Epidermal melanocyte (primary cell): ENCODE measurements around the gene SDK1.

Source experiments
- DNase-seq: peaks from one replicate; pipeline ENCODE4 v3.0.0; 2011; ENCODE audit warnings: low spot score; ENCODE audit not compliant: insufficient read length

The SDK1 gene

DNA sequence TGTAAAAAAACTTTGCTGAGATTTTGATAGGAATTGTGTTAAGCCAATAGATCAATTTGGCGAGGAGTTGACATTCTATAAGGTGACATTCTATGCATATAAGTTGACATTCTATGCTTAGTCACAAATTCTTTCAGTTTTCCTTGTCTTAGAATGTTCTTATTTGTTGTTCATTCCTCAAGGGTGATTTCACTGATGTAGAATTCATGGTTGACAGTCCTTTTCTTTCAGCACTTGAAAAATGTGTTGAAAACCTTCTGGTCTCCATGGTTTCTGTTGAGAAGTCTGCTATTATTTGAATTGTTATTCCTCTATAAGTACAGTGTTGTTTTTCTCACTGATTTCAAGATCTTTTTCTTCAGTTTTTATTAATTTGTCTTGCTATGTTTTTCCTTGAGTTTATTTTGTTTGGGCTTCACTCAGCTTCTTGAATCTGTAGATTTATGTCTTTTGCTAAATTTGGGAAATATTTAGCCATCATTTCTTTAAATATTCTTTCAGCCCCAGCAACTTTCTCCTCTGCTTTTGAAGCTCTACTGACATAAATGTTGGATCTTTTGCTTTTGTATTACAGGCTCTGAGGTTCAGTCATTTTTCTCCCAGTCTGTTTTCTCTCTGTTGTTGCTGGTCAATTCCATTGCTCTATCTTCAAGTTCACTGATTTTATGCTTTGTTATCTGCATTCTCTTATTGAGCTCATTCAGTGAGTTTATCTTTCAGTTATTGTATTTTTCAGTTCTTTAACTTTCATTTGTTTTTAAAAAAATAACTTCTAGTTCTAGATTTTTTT is 154.9 kb downstream of the SDK1 start:
- DNase-seq = no peak

GRCh38 chr7:3459111-3459510 is 158.1 kb downstream of the SDK1 start:
- DNase-seq = no peak

- no peak for DNase-seq
These were observed 160.9 kb downstream of the SDK1 start for GRCh38 chr7:3461923-3462322.

DNA sequence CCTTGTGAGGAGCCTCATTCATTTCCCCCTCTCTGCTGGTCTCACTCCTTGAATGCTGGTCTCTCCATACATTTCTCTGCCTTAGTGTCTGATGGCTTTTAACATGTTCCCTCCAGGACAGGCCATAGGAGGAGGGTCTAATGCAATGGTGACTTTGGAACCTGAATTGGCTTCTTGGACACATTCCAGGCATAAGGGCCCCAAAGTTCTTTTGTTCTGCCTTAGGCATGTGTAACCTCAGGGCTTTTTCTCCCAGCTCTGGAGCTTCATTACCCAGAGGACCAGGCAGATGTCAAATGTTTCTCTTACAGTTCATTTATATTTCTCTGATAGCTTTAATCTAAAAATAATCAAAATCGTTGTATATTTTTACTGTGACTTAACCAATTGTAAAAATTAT is 162.6 kb downstream of the SDK1 start:
- no peak for DNase-seq

- DNase-seq = no peak
These were observed 164.0 kb downstream of the SDK1 start for GRCh38 chr7:3464900-3465622.

DNA sequence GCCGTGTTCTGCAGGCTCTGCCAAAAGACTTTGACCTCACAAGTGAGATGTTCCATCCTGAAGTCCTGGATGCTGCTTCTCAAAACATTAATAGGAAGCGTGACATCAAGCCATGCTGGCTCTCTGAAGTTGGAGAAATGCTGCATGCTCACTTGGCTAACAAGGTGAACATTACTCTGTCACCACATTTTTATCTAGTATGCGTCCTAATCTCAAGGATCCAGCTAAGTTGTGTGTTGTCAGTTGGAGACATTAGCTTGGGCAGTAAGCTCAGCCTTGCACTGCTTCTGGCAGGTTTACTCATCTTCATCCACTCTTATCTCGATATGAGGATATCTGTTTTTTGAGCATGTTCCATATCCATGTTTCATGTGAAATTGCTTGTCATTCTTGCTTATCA is 165.2 kb downstream of the SDK1 start:
- DNase-seq = no peak

DNA sequence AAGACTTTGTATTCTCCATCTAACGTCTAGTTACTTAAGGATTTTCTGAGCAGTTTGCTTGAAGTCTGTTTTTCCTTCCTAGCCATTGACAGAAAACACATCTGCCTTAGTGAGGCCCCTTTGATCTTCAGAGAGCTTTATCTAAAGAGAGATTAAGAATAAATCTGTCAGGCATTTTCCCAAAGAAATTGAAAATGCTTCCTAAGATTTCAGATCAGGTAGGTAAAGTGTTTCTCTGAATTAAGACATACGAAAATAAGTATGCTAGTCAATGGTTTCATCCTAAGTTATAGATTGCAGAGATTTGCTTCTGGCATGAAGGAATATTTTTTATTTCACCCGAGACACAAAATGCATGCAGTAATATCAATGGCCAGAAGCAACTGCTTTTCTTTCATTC is 168.6 kb downstream of the SDK1 start:
- no peak for DNase-seq

GRCh38 chr7:3480197-3480596 is 179.1 kb downstream of the SDK1 start:
- no peak for DNase-seq

DNA sequence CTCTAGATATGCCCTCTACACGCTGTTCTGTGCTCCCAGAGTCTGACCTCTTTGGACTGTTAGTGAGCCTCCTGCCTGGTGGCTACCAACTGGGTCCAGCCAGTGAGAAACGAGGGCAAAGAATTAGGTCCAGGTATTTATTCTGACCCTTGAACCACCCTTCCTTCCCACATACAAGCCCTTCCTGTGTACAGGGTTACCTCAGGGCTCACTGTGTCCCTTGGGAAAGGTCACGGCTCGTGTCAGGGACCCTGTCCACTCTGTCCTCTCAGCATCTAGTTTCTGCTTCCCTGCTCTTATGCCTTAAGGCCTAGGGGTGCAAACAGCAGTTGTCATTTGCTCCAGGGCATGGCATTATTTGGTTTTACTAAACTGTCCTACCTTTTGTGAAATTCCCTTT is 180.4 kb downstream of the SDK1 start:
- DNase-seq = no peak

GRCh38 chr7:3482147-3482921 is 181.3 kb downstream of the SDK1 start:
- no peak for DNase-seq

- no peak for DNase-seq
These were observed 185.8 kb downstream of the SDK1 start for GRCh38 chr7:3486841-3487240.

- DNase-seq = no peak
These were observed 187.8 kb downstream of the SDK1 start for GRCh38 chr7:3488829-3489228.

GRCh38 chr7:3493499-3493898 is 192.4 kb downstream of the SDK1 start:
- no peak for DNase-seq

- DNase-seq = no peak
These were observed 193.9 kb downstream of the SDK1 start for GRCh38 chr7:3494947-3495346.

GRCh38 chr7:3495530-3495929 is 194.5 kb downstream of the SDK1 start:
- DNase-seq = no peak

DNA sequence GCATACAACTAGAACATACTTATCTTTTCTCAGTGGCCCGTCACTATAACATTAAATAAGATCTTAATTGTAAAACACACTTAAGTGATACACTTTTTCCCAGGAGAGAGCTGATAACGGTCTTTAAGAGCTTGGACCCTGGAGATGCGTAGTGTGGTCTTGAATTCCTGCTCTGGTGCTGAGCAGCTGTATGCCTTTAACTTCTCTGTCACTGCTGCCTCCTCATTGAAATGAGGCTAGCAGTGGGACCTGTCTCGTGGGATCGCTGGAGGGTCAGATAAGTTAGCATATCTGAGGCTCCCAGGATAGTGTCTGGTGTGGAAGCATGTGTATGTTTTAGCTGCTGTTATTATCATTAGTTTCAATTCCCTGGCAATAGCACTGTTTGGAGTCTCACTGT is 194.9 kb downstream of the SDK1 start:
- DNase-seq = no peak

GRCh38 chr7:3497796-3498195 is 196.7 kb downstream of the SDK1 start:
- DNase-seq = no peak

DNA sequence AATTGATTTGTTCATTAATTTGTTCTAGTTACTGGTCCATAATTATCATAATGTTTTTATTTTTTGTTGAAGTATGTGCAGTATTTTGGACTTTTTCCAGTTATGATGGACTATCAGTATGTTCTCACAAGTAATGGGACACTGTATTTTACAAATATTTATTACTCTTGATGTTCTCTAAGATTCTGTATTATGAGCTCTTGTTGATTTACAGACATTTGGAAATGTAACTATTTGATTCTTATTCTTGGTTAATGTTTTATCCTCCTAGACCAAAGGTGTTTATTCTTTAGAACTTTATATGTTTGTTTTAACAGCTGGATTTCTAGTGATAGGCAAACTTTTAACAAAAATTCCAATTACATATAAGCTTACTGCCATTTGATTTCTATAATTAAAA is 200.6 kb downstream of the SDK1 start:
- DNase-seq = no peak

GRCh38 chr7:3504384-3504783 is 203.3 kb downstream of the SDK1 start:
- DNase-seq = no peak

DNA sequence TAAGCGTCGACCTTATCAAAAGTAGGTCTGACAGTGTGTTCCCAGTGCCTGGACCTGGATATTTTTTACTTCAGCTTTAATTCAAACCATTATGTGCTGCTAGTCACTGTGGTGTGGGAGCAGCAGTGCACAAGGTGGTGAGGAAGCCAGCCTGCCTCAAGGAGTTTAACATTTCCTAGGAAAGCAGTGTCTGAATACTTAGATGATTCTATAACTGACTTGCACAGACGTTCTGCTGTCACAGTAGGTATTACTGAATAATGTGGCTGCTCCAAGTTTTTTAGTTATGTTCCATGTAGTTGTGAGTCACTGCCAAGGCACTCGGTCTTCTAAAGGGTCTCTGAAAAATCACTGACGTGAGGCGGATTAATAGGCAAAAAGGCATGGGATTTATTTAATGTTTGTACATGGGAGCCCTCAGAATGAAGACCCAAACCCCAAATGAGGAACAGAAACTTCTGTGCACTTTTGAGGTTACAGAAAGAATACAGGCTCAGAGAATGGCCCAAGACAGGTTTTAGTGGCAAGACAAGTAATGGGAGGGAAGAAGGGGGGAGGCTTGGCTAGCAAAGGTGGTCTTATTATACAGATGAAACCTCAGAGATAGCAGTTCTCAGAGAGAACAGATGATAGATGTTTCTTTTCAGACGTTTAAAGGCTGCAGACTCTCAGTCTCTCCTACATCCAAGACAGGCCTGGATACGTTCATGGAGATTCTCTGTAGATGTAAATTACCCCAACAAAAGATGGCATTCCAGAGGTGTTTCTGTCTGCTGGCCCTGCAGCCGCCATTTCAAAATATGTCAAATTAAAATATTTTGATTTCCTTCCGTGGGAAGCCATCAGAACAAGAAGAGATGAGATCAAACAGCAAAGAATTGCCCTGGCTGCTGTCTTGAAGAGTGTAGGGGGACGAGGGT is 209.3 kb downstream of the SDK1 start:
- DNase-seq = no peak

DNA sequence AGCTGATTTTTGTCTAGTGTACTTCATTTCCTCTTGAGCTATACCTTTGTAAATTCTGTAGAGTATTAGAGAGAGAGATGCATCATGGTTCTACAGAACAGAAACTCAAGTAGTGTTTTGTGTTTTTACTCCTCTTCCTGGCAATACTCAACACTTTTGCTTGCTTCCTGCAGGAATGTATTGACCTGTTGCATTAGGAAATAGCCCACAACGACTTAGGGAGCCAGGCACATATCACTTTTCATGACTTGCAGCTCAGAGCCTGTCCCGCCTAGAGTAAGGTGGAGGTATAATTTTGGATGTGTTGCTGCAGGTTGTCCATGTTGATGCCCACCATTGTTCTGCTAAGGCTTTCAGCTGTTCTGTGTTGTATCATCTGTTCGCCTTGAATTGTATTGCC is 216.3 kb downstream of the SDK1 start:
- no peak for DNase-seq
